Gastroesophageal sphincter (tissue), 3 donors: Measurements from ENCODE around the gene ARL5C.

Experiments used
- POLR2A ChIP-seq, 2 donors: fragments of 450-650 bp; IDR thresholded peaks; one replicate each; pipeline ENCODE4 v1.6.1; 2017; ENCODE audit warnings: antibody characterized with exemption in 2 of 2, mild to moderate bottlenecking in 2 of 2, moderate library complexity in 1 of 2
- TF ChIP-seq, protein P1 (sequence below), 4 experiments: fragments of 200-600 bp in 2 of 4; fragments of 450-650 bp in 2 of 4; sonication (generic) in 1 of 4; IDR thresholded peaks; one replicate each; pipeline ENCODE4 v1.5.1; 2017 to 2019; ENCODE audit warnings: antibody characterized with exemption in 4 of 4, mild to moderate bottlenecking in 2 of 4, moderate library complexity in 2 of 4

DNA sequence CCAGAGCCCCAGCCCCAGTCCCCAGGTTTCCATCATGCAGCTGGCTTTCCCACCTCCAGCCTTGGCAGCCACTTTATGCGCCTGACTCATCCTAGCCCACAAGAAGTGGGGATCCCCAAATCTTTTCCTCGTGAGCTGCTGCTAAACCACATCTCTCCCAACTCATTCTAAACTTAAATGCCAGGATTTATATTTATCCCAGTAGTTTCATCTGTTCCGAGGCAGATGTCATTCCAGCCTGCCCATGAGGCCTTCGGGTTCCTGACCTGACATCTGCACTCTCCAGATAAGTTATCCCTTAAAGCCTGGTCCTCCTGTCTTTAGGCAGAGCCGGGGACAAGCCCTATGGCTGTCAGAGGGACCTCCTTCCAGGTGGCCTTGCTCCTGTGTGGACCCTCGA lies 31.1 kb downstream of the ARL5C start:
- TF ChIP-seq, protein P1, sequence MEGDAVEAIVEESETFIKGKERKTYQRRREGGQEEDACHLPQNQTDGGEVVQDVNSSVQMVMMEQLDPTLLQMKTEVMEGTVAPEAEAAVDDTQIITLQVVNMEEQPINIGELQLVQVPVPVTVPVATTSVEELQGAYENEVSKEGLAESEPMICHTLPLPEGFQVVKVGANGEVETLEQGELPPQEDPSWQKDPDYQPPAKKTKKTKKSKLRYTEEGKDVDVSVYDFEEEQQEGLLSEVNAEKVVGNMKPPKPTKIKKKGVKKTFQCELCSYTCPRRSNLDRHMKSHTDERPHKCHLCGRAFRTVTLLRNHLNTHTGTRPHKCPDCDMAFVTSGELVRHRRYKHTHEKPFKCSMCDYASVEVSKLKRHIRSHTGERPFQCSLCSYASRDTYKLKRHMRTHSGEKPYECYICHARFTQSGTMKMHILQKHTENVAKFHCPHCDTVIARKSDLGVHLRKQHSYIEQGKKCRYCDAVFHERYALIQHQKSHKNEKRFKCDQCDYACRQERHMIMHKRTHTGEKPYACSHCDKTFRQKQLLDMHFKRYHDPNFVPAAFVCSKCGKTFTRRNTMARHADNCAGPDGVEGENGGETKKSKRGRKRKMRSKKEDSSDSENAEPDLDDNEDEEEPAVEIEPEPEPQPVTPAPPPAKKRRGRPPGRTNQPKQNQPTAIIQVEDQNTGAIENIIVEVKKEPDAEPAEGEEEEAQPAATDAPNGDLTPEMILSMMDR (IDR thresholded peaks at IDR 0.05), result no peak
- TF ChIP-seq POLR2A (IDR thresholded peaks at IDR 0.05), result no peak
